HepG2 (cell line): ENCODE data around the gene QSER1. TPM values are rescaled to one million over a fixed set of nuclear protein-coding genes. Genes with fewer than 3 reads are reported as not detected.

Experiments
- ATAC-seq: fragments of 200-7000 bp; cut with Tn5 transposase; 3 replicates; pipeline ENCODE4 v1.9.1; 2020; ENCODE audit warnings: mild to moderate bottlenecking, moderate library complexity
- BruUV-seq: library from RNA; stranded (reverse); fragments of 400-500 nt; replicated peaks from 2 replicates; lab custom pipeline; 2021; lab: Mats Ljungman, UMichigan
- CTCF ChIA-PET: fragments of 300-600 bp; formaldehyde crosslinking; extraction: SDS; loops from one replicate; lab custom pipeline; 2021; ENCODE audit warnings: low total read pairs, inconsistent platforms, low intra/inter-chr PET ratio; lab: Yijun Ruan, JAX
- POLR2A ChIA-PET: fragments of 350-600 bp; sonication (Branson Sonifier 250); formaldehyde crosslinking; loops from one replicate; lab custom pipeline; 2020; ENCODE audit warnings: antibody characterized with exemption, inconsistent platforms; lab: Yijun Ruan, JAX
- DNase-seq: peaks from one replicate; pipeline ENCODE4 v3.0.0-alpha.2; 2015; ENCODE audit warnings: low spot score
- FAIRE-seq: peaks from 3 replicates; lab custom pipeline; 2011; peaks lifted over from hg19 to GRCh38; lab: Jason Lieb, UNC
- H2AFZ ChIP-seq: one replicate; pipeline ENCODE4 v1.6.1; 2011; ENCODE audit warnings: low read length, inconsistent platforms
- H3K27ac ChIP-seq: fragments of 300-600 bp; 3 replicates; pipeline ENCODE4 v1.8.0; 2011; ENCODE audit warnings: mixed run types, mild to moderate bottlenecking, mixed read lengths, low read length, inconsistent platforms; ENCODE audit not compliant: insufficient read depth; ENCODE audit errors: extremely low read length
- H3K27me3 ChIP-seq, 2 experiments: fragments of 200-600 bp in 1 of 2; 2 replicates in 1 of 2; 3 replicates in 1 of 2; pipeline versions ENCODE4 v1.6.0 to v1.8.0; 2011; ENCODE audit warnings: low read length in 2 of 2, mild to moderate bottlenecking in 2 of 2, moderate library complexity in 2 of 2, inconsistent platforms in 1 of 2; ENCODE audit not compliant: insufficient read depth in 2 of 2, control insufficient read depth in 1 of 2
- H3K36me3 ChIP-seq, 2 experiments: fragments of 200-600 bp in 1 of 2; replicated peaks in 1 of 2; 2 replicates in 1 of 2; 3 replicates in 1 of 2; pipeline versions ENCODE4 v1.5.1 to v1.8.0; 2011; ENCODE audit warnings: low read length in 2 of 2, inconsistent platforms in 1 of 2; ENCODE audit not compliant: insufficient read depth in 2 of 2, control insufficient read depth in 1 of 2
- H3K4me1 ChIP-seq: 2 replicates; pipeline ENCODE4 v1.5.1; 2012; ENCODE audit warnings: low read length, inconsistent platforms; ENCODE audit not compliant: insufficient read depth
- H3K4me2 ChIP-seq: 2 replicates; pipeline ENCODE4 v1.6.0; 2011; ENCODE audit warnings: low read depth, low read length, inconsistent platforms
- H3K4me3 ChIP-seq, 3 experiments: fragments of 200-600 bp in 1 of 3; sonication (generic), shearing (Covaris generic) in 1 of 3; replicated peaks in 1 of 3; 2 replicates each; pipeline ENCODE4 v1.5.1; 2011 to 2016; ENCODE audit warnings: low read length in 3 of 3, inconsistent platforms in 2 of 3, low read depth in 2 of 3, mild to moderate bottlenecking in 2 of 3, control low read depth in 1 of 3, mixed read lengths in 1 of 3; ENCODE audit not compliant: insufficient read depth in 1 of 3
- H3K79me2 ChIP-seq: one replicate; pipeline ENCODE4 v1.6.1; 2011; ENCODE audit warnings: low read length, inconsistent platforms; ENCODE audit not compliant: insufficient read depth
- H3K9ac ChIP-seq: 2 replicates; pipeline ENCODE4 v1.6.0; 2011; ENCODE audit warnings: mild to moderate bottlenecking, low read depth, low read length, inconsistent platforms; ENCODE audit not compliant: insufficient read depth
- H3K9me3 ChIP-seq: 2 replicates; pipeline ENCODE4 v1.5.1; 2012; ENCODE audit warnings: mild to moderate bottlenecking, low read length
- H4K20me1 ChIP-seq: 2 replicates; pipeline ENCODE4 v1.6.0; 2011; ENCODE audit warnings: inconsistent platforms, mild to moderate bottlenecking, low read length, moderate library complexity; ENCODE audit not compliant: insufficient read depth
- AKAP8 ChIP-seq: sonication (generic); formaldehyde crosslinking; IDR thresholded peaks from 2 replicates; pipeline ENCODE4 v1.5.1; 2020; ENCODE audit warnings: mild to moderate bottlenecking, missing genetic modification reagents
- ARHGAP35 ChIP-seq: sonication (generic); formaldehyde crosslinking; IDR thresholded peaks from 2 replicates; pipeline ENCODE4 v1.9.0; 2022; ENCODE audit warnings: mild to moderate bottlenecking, inconsistent platforms, moderate library complexity, missing genetic modification reagents, borderline replicate concordance
- ATF7 ChIP-seq, 2 experiments: fragments of 450-650 bp in 1 of 2; sonication (generic) in 1 of 2; formaldehyde crosslinking in 1 of 2; IDR thresholded peaks; 2 replicates each; pipeline versions ENCODE4 v1.4.0 to v1.6.1; 2016 to 2020; ENCODE audit warnings: antibody characterized with exemption in 1 of 2, mild to moderate bottlenecking in 1 of 2, missing genetic modification reagents in 1 of 2
- CBX1 ChIP-seq: IDR thresholded peaks from one replicate; pipeline ENCODE4 v1.6.1; 2016; ENCODE audit warnings: antibody characterized with exemption, low read depth
- CCAR2 ChIP-seq: fragments of 200-400 bp; formaldehyde crosslinking; optimal IDR thresholded peaks from 2 replicates; pipeline ENCODE3; 2018; ENCODE audit warnings: low read depth, mild to moderate bottlenecking, low read length, moderate library complexity
- KAT2B ChIP-seq: fragments of 150-350 bp; IDR thresholded peaks from 2 replicates; pipeline ENCODE4 v1.6.1; 2014; ENCODE audit warnings: low read depth, low read length, borderline replicate concordance
- MATR3 ChIP-seq: sonication (generic); formaldehyde crosslinking; IDR thresholded peaks from 2 replicates; pipeline ENCODE4 v1.4.0; 2020; ENCODE audit warnings: missing genetic modification reagents
- MIER3 ChIP-seq: IDR thresholded peaks from 2 replicates; pipeline ENCODE4 v1.6.1; 2016; ENCODE audit warnings: missing compliant biosample characterization, borderline replicate concordance
- MTF1 ChIP-seq: sonication (generic); formaldehyde crosslinking; IDR thresholded peaks from 2 replicates; pipeline ENCODE4 v1.5.0; 2020; ENCODE audit warnings: missing genetic modification reagents
- SP4 ChIP-seq: sonication (generic); formaldehyde crosslinking; IDR thresholded peaks from 2 replicates; pipeline ENCODE4 v1.8.1; 2023; ENCODE audit warnings: mild to moderate bottlenecking, missing genetic modification reagents
- STAT5B ChIP-seq: sonication (generic); formaldehyde crosslinking; IDR thresholded peaks from 2 replicates; pipeline ENCODE4 v1.4.0; 2020; ENCODE audit warnings: missing genetic modification reagents
- ZNF543 ChIP-seq: sonication (generic); formaldehyde crosslinking; IDR thresholded peaks from 2 replicates; pipeline ENCODE4 v1.4.0; 2020; ENCODE audit warnings: mild to moderate bottlenecking, missing genetic modification reagents
- ZNF598 ChIP-seq: sonication (generic); formaldehyde crosslinking; IDR thresholded peaks from 2 replicates; pipeline ENCODE4 v1.5.1; 2020; ENCODE audit warnings: mild to moderate bottlenecking, missing genetic modification reagents, borderline replicate concordance
- WGBS: methylation state at CpG from one replicate; pipeline ENCODE4 v1.1.6; 2017; ENCODE audit warnings: low lambda C conversion rate; 5-methylcytosine and 5-hydroxymethylcytosine counted together
- in situ Hi-C: cut with HindIII; loops from 2 replicates; pipeline ENCODE4 v1.10.0; 2017; ENCODE audit warnings: low pct_unique_long_range_greater_than_20kb; ENCODE audit not compliant: extremely low pct_ligation_motif_present
- intact Hi-C: fragments of 100-400 bp; cut with micrococcal nuclease; formaldehyde crosslinking; loops from one replicate; pipeline ENCODE4 v1.10.0; 2022; ENCODE audit not compliant: unreplicated experiment
- polyA plus RNA-seq, 8 experiments: library from polyadenylated mRNA; depleted of rRNA in 3 of 8; stranded (reverse) in 7 of 8; unstranded in 1 of 8; fragments of >200 nt; fragmentation: Illumina TruSeq in 4 of 8; extraction: Trizol in 4 of 8; gene quantifications; 2 replicates each; pipeline versions ENCODE4 v1.2.1 to v1.2.3, GENCODE V29; 2011 to 2016; ENCODE audit warnings: low read depth in 4 of 8, missing spikeins in 1 of 8, mixed read lengths in 1 of 8; ENCODE audit not compliant: insufficient read depth in 1 of 8
- total RNA-seq, 5 experiments: library from RNA; depleted of rRNA; stranded (reverse); fragments of >200 nt; fragmentation: Illumina TruSeq; extraction: Trizol; gene quantifications; 2 replicates each; pipeline ENCODE4 v1.2.3, GENCODE V29; 2016; ENCODE audit warnings: low read depth in 1 of 5
- TF ChIP-seq, protein P1 (sequence below): sonication (generic); formaldehyde crosslinking; IDR thresholded peaks from 2 replicates; pipeline ENCODE4 v1.8.0; 2022; ENCODE audit warnings: missing genetic modification reagents, mild to moderate bottlenecking, inconsistent platforms, borderline replicate concordance
- TF ChIP-seq, protein P2 (sequence below): sonication (generic); formaldehyde crosslinking; IDR thresholded peaks from 2 replicates; pipeline ENCODE4 v1.8.1; 2023; ENCODE audit warnings: mild to moderate bottlenecking, moderate library complexity, missing genetic modification reagents
- TF ChIP-seq, protein P3 (sequence below): sonication (generic); formaldehyde crosslinking; IDR thresholded peaks from 2 replicates; pipeline ENCODE4 v1.8.1; 2023; ENCODE audit warnings: mild to moderate bottlenecking, missing genetic modification reagents
- TF ChIP-seq, protein P4 (sequence below): sonication (generic); formaldehyde crosslinking; IDR thresholded peaks from 2 replicates; pipeline ENCODE4 v1.4.0; 2020; ENCODE audit warnings: missing genetic modification reagents, borderline replicate concordance

Gene QSER1
- total and polyA plus RNA-seq, 2 of the 13 experiments (the other 11 are each of a cell fraction or from before 2014, with no cell fraction given), result 8.9 to 17.3 TPM

DNA sequence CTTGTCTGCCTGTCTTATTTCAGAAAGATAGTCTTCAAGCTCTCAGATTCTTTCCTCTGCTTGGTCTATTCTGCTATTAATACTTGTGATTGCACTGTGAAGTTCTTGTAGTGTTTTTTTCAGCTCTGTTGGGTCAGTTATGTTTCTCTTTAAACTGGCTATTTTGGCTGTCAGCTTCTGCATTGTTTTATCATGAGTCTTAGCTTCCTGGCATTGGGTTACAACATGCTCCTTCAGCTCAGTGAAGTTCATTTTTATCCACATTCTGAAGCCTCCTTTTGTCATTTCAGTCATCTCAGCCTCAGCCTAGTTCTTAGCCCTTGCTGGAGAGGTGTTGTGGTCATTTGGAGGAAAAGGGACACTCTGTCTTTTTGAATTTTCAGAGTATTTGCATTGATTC is 107.6 kb downstream of the QSER1 start (continued):
- TF ChIP-seq, protein P1, sequence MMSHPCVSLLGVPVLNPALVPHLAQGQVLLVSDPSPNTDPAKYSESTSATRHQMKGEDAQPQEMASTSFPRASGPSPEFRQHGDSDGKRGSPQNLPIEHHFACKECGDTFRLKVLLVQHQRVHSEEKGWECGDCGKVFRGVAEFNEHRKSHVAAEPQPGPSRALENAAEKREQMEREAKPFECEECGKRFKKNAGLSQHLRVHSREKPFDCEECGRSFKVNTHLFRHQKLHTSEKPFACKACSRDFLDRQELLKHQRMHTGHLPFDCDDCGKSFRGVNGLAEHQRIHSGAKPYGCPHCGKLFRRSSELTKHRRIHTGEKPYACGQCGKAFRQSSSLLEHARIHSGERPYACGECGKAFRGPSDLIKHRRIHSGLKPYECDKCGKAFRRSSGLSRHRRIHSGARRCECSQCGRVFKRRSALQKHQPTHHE (CRISPR knock-in tag), result no peak
- TF ChIP-seq KAT2B (no peak), ARHGAP35 (no peak), AKAP8 (CRISPR knock-in tag) (no peak), STAT5B (CRISPR knock-in tag) (no peak), ATF7 (IDR thresholded peaks at IDR 0.05) (no peak), ATF7 (CRISPR knock-in tag; IDR thresholded peaks at IDR 0.05) (no peak), MTF1 (CRISPR knock-in tag) (no peak), MATR3 (CRISPR knock-in tag) (no peak), SP4 (CRISPR knock-in tag) (no peak), CCAR2 (no peak)
- TF ChIP-seq, protein P2, sequence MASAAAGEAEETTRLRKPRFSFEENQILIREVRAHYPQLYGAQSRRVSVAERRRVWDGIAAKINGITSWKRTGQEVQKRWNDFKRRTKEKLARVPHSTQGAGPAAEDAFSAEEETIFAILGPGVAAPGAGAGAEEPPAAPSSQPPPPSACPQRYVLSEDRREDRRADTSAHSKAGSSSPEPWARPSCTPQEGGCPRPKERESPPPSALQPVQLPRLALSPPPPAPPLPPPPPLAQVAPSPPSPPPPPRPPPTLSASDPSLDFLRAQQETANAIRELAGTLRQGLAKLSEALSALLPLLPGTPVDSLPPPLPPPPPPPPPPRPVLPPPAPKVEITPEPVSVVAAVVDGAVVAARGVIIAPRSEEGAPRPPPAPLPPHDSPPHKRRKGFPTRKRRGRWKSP (CRISPR knock-in tag), result no peak

DNA sequence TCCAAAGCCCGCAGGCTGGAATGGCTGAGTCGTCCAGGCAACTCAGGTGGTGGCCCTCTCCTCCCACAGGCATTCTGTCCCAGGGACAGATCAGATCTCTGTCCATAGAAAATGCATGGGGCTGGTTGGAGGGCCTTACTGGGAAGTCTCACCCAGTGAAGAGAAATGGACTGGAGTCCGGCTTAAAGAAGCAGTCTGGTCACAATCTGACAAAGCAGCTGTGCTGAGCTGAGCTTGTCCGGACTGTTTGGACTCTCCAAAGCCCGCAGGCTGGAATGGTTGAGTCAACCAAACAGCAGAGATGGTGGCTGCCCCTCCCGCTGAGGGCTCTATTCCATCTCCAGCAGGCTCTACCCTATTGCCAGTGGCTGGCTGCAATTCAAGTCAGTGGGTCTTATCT is 108.7 kb downstream of the QSER1 start:
- in situ Hi-C loops, result no loop called here
- Histone ChIP-seq H2AFZ (no peak overlapping the region), H3K36me3 (no peaks in the 10 kb centered on the region), H3K9me3 (no peaks in the 10 kb centered on the region), H3K9ac (no peak overlapping the region), H3K4me1 (peaks cover 11% of the 10 kb centered on the region; the same call in 1 of the 2 replicates), H3K27ac (no peak overlapping the region), H3K79me2 (no peaks in the 10 kb centered on the region), H4K20me1 (no peaks in the 10 kb centered on the region), H3K4me2 (no peak overlapping the region), H3K27me3 (no peaks in the 10 kb centered on the region), H3K4me3 (no peak overlapping the region)
- intact Hi-C loops, result loop anchor here (5.0 kb wide), 1 partner anchor 61 kb away; no protein-coding TSS in a partner anchor
- WGBS, result 29% methylated on average over 2 of the region's 6 CpGs
- TF ChIP-seq ZNF598 (no peak), CBX1 (no peak), ZNF543 (CRISPR knock-in tag) (no peak), CCAR2 (no peak), MIER3 (CRISPR knock-in tag) (no peak)
- TF ChIP-seq, protein P3, sequence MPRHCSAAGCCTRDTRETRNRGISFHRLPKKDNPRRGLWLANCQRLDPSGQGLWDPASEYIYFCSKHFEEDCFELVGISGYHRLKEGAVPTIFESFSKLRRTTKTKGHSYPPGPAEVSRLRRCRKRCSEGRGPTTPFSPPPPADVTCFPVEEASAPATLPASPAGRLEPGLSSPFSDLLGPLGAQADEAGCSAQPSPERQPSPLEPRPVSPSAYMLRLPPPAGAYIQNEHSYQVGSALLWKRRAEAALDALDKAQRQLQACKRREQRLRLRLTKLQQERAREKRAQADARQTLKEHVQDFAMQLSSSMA (CRISPR knock-in tag), result no peak
- TF ChIP-seq, protein P4, sequence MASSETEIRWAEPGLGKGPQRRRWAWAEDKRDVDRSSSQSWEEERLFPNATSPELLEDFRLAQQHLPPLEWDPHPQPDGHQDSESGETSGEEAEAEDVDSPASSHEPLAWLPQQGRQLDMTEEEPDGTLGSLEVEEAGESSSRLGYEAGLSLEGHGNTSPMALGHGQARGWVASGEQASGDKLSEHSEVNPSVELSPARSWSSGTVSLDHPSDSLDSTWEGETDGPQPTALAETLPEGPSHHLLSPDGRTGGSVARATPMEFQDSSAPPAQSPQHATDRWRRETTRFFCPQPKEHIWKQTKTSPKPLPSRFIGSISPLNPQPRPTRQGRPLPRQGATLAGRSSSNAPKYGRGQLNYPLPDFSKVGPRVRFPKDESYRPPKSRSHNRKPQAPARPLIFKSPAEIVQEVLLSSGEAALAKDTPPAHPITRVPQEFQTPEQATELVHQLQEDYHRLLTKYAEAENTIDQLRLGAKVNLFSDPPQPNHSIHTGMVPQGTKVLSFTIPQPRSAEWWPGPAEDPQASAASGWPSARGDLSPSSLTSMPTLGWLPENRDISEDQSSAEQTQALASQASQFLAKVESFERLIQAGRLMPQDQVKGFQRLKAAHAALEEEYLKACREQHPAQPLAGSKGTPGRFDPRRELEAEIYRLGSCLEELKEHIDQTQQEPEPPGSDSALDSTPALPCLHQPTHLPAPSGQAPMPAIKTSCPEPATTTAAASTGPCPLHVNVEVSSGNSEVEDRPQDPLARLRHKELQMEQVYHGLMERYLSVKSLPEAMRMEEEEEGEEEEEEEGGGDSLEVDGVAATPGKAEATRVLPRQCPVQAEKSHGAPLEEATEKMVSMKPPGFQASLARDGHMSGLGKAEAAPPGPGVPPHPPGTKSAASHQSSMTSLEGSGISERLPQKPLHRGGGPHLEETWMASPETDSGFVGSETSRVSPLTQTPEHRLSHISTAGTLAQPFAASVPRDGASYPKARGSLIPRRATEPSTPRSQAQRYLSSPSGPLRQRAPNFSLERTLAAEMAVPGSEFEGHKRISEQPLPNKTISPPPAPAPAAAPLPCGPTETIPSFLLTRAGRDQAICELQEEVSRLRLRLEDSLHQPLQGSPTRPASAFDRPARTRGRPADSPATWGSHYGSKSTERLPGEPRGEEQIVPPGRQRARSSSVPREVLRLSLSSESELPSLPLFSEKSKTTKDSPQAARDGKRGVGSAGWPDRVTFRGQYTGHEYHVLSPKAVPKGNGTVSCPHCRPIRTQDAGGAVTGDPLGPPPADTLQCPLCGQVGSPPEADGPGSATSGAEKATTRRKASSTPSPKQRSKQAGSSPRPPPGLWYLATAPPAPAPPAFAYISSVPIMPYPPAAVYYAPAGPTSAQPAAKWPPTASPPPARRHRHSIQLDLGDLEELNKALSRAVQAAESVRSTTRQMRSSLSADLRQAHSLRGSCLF (CRISPR knock-in tag), result no peak
- POLR2A ChIA-PET, result interaction anchor here (1.3 to 2.8 kb wide), 2 partner anchors 13 to 15 kb away, joined by 4 to 10 read pairs; partner anchors contain the start of gene DEPDC7
- FAIRE-seq (no peak), DNase-seq (no peak), ATAC-seq (peak; percentile 82)
- CTCF ChIA-PET, result no interaction called here
- no TSS peak for BruUV-seq
